HAP-1 (cell line): Measurements from ENCODE around the gene SLC7A4.

Experiments
- DNase-seq, 2 experiments: peaks; one replicate each; pipeline ENCODE4 v3.0.0-alpha.2; 2016 to 2020; ENCODE audit warnings: low spot score in 2 of 2
- H3K27me3 ChIP-seq: fragments of 250-450 bp; sonication (Bioruptor Pico); 2 replicates; pipeline ENCODE4 v1.5.1; 2020; ENCODE audit warnings: low read depth, mild to moderate bottlenecking, moderate library complexity
- H3K36me3 ChIP-seq: fragments of 250-450 bp; sonication (Bioruptor Pico); replicated peaks from 2 replicates; pipeline ENCODE4 v1.5.1; 2020; ENCODE audit warnings: mild to moderate bottlenecking
- H3K4me1 ChIP-seq: fragments of 250-450 bp; sonication (Bioruptor Pico); 2 replicates; pipeline ENCODE4 v1.5.1; 2020; ENCODE audit warnings: mild to moderate bottlenecking
- H3K4me3 ChIP-seq: fragments of 250-450 bp; sonication (Bioruptor Pico); 2 replicates; pipeline ENCODE4 v1.5.1; 2020; ENCODE audit warnings: mild to moderate bottlenecking, moderate library complexity
- H3K9me3 ChIP-seq: fragments of 250-450 bp; sonication (Bioruptor Pico); 2 replicates; pipeline ENCODE4 v1.5.1; 2020; ENCODE audit warnings: mild to moderate bottlenecking, moderate library complexity
- in situ Hi-C: fragments of 300-500 bp; cut with MboI; formaldehyde crosslinking; loops from 3 replicates; pipeline ENCODE4 v1.14.3; 2020; ENCODE audit warnings: low sequenced_read_pairs, inconsistent platforms, mixed read lengths

Gene SLC7A4

GRCh38 chr22:20998411-20999336 is 33.7 kb downstream of the SLC7A4 start:
- peaks cover 40% of the 10 kb centered on the region for H3K36me3 ChIP-seq
- H3K9me3 ChIP-seq = no peaks in the 10 kb centered on the region
- no peak for DNase-seq
- H3K27me3 ChIP-seq = no peaks in the 10 kb centered on the region
- in situ Hi-C loops = no loop called here
- H3K4me1 ChIP-seq = peaks cover 12% of the 10 kb centered on the region
- H3K4me3 ChIP-seq = no peak overlapping the region

DNA sequence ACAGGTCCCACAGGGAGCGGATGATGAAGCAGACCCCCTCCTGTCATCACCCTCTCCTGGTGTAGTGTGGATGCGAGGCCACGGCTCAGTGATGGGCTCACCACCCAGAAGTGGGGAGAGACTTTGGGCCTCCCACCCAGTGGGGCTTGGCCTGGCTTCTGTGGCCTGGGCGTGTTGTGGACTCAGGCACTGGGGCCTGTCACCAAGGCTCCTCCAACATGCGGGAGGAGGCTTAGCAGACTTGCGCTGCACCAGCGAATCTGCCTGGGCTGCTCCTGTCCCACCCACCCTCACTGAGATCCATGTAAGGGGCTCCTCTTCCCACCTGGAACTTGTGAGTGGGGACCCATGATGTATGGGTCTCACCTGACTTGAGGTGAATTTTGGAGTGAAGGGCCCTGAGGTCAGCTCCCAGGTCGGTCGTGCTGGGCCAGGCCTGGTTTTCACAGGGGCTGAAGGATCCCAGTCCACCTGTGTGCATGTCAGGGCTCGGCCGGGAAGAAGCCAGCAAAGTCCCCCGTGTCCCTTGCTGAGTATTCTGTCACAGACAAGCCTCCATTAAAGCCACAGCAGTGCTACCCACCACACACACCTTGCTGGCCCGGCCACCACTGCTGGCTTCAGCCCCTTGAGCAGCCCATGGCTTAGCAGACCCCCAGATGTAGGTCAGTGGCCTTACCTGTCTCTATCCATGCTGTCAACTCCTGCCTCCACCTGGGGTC is 34.7 kb downstream of the SLC7A4 start:
- H3K9me3 ChIP-seq = no peaks in the 10 kb centered on the region
- peaks cover 12% of the 10 kb centered on the region for H3K4me1 ChIP-seq
- H3K36me3 ChIP-seq = peaks cover 40% of the 10 kb centered on the region
- DNase-seq = no peak
- in situ Hi-C loops = no loop called here
- H3K27me3 ChIP-seq = no peaks in the 10 kb centered on the region
- H3K4me3 ChIP-seq = no peak overlapping the region

- Histone ChIP-seq H3K4me1 (peaks cover 12% of the 10 kb centered on the region), H3K9me3 (no peaks in the 10 kb centered on the region), H3K27me3 (no peaks in the 10 kb centered on the region), H3K4me3 (no peak overlapping the region), H3K36me3 (peaks cover 48% of the 10 kb centered on the region)
- in situ Hi-C loops = no loop called here
- DNase-seq = no peak
Observed at GRCh38 chr22:20996598-20997535, 35.5 kb downstream of the SLC7A4 start.

DNA sequence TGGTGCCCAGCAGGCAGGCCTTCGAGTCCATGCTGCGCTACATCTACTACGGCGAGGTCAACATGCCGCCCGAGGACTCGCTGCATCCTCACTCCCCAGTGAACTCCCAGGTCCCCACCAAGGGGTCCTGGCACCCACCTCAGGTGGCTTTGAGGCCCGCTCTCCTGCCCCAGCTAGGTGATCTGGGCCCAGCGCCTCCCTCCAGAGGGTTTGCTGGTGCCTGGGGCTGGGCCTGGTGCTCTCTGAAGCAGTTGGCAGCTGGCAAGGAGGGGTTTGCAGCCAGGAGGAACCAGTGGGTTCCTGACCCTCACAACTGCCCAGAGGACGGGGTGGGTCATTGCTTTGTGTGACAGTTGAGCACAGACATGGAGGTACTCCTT is 36.3 kb downstream of the SLC7A4 start:
- no peaks in the 10 kb centered on the region for H3K27me3 ChIP-seq
- H3K9me3 ChIP-seq = no peaks in the 10 kb centered on the region
- peaks cover 57% of the 10 kb centered on the region for H3K36me3 ChIP-seq
- no peak overlapping the region for H3K4me3 ChIP-seq
- in situ Hi-C loops = no loop called here
- DNase-seq = no peak
- H3K4me1 ChIP-seq = peaks cover 8% of the 10 kb centered on the region

GRCh38 chr22:20995329-20996030 is 36.9 kb downstream of the SLC7A4 start:
- H3K36me3 ChIP-seq = peaks cover 53% of the 10 kb centered on the region
- in situ Hi-C loops = no loop called here

GRCh38 chr22:20994902-20995241 is 37.5 kb downstream of the SLC7A4 start:
- in situ Hi-C loops = no loop called here
- H3K9me3 ChIP-seq = no peaks in the 10 kb centered on the region
- no peak overlapping the region for H3K4me3 ChIP-seq
- H3K36me3 ChIP-seq = peaks cover 47% of the 10 kb centered on the region
- H3K27me3 ChIP-seq = no peaks in the 10 kb centered on the region
- H3K4me1 ChIP-seq = no peaks in the 10 kb centered on the region
- DNase-seq = no peak

More at GRCh38 chr22:20995329-20996030, 36.9 kb downstream of the SLC7A4 start:
- Histone ChIP-seq H3K9me3 (no peaks in the 10 kb centered on the region), H3K4me1 (peaks cover 2% of the 10 kb centered on the region), H3K4me3 (no peak overlapping the region), H3K27me3 (no peaks in the 10 kb centered on the region)
- DNase-seq = no peak

- in situ Hi-C loops = no loop called here
- Histone ChIP-seq H3K4me1 (no peaks in the 10 kb centered on the region), H3K36me3 (peaks cover 42% of the 10 kb centered on the region), H3K4me3 (no peak overlapping the region), H3K9me3 (no peaks in the 10 kb centered on the region), H3K27me3 (no peaks in the 10 kb centered on the region)
- DNase-seq = no peak
Observed at GRCh38 chr22:20994128-20994901, 38.0 kb downstream of the SLC7A4 start.

GRCh38 chr22:20993304-20994127 is 38.8 kb downstream of the SLC7A4 start:
- Histone ChIP-seq H3K36me3 (peaks cover 35% of the 10 kb centered on the region), H3K4me3 (no peak overlapping the region), H3K27me3 (no peaks in the 10 kb centered on the region), H3K9me3 (no peaks in the 10 kb centered on the region), H3K4me1 (no peaks in the 10 kb centered on the region)
- no peak for DNase-seq
- in situ Hi-C loops = no loop called here

DNA sequence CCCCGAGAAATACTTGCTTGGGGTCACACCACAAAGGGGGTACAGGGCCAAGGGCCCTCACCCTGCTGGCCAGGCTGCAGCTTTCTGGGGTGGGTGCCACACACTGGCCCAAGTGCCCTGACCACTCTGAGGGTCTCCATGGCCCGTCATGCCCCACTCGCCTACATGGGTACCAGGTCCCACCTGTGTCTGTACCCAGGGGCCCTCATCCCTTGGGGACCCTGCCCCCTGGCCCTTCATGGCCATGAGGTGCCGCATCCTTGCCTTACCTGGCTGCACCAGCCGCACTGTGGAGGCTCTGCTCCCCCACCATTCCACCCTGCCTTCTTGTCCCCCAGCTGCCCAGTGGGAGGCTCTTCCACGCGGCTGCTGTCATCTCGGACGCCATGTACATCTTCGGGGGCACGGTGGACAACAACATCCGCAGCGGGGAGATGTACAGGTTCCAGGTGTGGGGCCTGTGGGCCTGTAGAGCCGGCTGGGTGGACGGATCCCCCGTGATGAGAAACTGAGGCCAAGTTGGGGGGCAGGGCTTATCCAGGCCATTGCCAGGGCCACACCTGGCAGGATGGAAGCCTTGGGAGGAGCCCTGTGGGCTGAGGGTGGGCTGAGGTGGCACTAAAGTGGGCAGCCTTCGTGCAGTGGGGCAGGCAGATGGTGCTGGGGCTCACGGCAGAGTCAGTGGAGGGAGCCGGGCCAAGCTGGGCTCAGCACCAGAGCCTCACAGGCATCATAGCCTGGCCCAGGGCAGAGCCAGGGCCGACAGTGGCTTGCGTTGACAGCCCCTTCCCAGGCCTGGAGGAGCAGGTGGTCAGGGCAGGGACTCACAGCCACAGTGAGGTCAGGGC is 39.7 kb downstream of the SLC7A4 start:
- no peaks in the 10 kb centered on the region for H3K4me1 ChIP-seq
- H3K4me3 ChIP-seq = no peak overlapping the region
- H3K27me3 ChIP-seq = no peaks in the 10 kb centered on the region
- no peak for DNase-seq
- in situ Hi-C loops = no loop called here
- H3K36me3 ChIP-seq = peaks cover 30% of the 10 kb centered on the region
- no peaks in the 10 kb centered on the region for H3K9me3 ChIP-seq

- H3K27me3 ChIP-seq = no peaks in the 10 kb centered on the region
- no peaks in the 10 kb centered on the region for H3K4me1 ChIP-seq
- in situ Hi-C loops = no loop called here
- no peaks in the 10 kb centered on the region for H3K9me3 ChIP-seq
- no peak overlapping the region for H3K4me3 ChIP-seq
- H3K36me3 ChIP-seq = peaks cover 26% of the 10 kb centered on the region
- DNase-seq = no peak
Observed at GRCh38 chr22:20992056-20992442, 40.3 kb downstream of the SLC7A4 start.

- in situ Hi-C loops = no loop called here
- no peak for DNase-seq
- H3K4me1 ChIP-seq = no peaks in the 10 kb centered on the region
- no peaks in the 10 kb centered on the region for H3K9me3 ChIP-seq
- peaks cover 23% of the 10 kb centered on the region for H3K36me3 ChIP-seq
- H3K4me3 ChIP-seq = no peak overlapping the region
- H3K27me3 ChIP-seq = no peaks in the 10 kb centered on the region
Observed at GRCh38 chr22:20991252-20992055, 40.9 kb downstream of the SLC7A4 start.
